ENCODE measurements around the gene VWA3A.
"Not testable (repeated sequence)": the region's sequence is repeated elsewhere in the genome, so short reads cannot be mapped to it uniquely, and the experiment has no call there.

Gene VWA3A

GRCh38 chr16:22088642-22089041 lies 3.7 kb upstream of the VWA3A start:
- no peak for DNase-seq (ENCODE audit: low read depth in 1 of 2, low spot score in 1 of 2)

GRCh38 chr16:22089910-22090309 lies 2.4 kb upstream of the VWA3A start:
- no peak for DNase-seq (ENCODE audit: low read depth in 1 of 2, low spot score in 1 of 2)

- no peak for DNase-seq (ENCODE audit: low read depth in 1 of 2, low spot score in 1 of 2)
Observed at GRCh38 chr16:22091721-22092120, 620 bp upstream of the VWA3A start.

- no peak for DNase-seq (ENCODE audit: low read depth in 1 of 2, low spot score in 1 of 2)
Observed at GRCh38 chr16:22093331-22093730, 990 bp downstream of the VWA3A start.

- no peak for DNase-seq (ENCODE audit: low read depth in 1 of 2, low spot score in 1 of 2)
Observed at GRCh38 chr16:22093996-22094395, 1.7 kb downstream of the VWA3A start.

GRCh38 chr16:22098405-22099255 lies 6.3 kb downstream of the VWA3A start:
- DNase-seq (ENCODE audit: low read depth in 1 of 2, low spot score in 1 of 2) = peak in 1 of 2 donors; percentile 11

- no peak for DNase-seq (ENCODE audit: low read depth in 1 of 2, low spot score in 1 of 2)
Observed at GRCh38 chr16:22099256-22099975, 7.1 kb downstream of the VWA3A start.

- no peak for DNase-seq (ENCODE audit: low read depth in 1 of 2, low spot score in 1 of 2)
Observed at GRCh38 chr16:22103441-22103840, 11.1 kb downstream of the VWA3A start.

- DNase-seq (ENCODE audit: low read depth in 1 of 2, low spot score in 1 of 2) = no peak
Observed at GRCh38 chr16:22109258-22109898, 17.0 kb downstream of the VWA3A start.

- DNase-seq (ENCODE audit: low read depth in 1 of 2, low spot score in 1 of 2) = not testable (repeated sequence)
Observed at GRCh38 chr16:22111629-22112028, 19.3 kb downstream of the VWA3A start.

- no peak for DNase-seq (ENCODE audit: low read depth in 1 of 2, low spot score in 1 of 2)
Observed at GRCh38 chr16:22116095-22116700, 23.9 kb downstream of the VWA3A start.

GRCh38 chr16:22117609-22118008 lies 25.3 kb downstream of the VWA3A start:
- no peak for DNase-seq (ENCODE audit: low read depth in 1 of 2, low spot score in 1 of 2)

GRCh38 chr16:22120440-22120839 lies 28.1 kb downstream of the VWA3A start:
- no peak for DNase-seq (ENCODE audit: low read depth in 1 of 2, low spot score in 1 of 2)

GRCh38 chr16:22122239-22122638 lies 29.9 kb downstream of the VWA3A start:
- DNase-seq (ENCODE audit: low read depth in 1 of 2, low spot score in 1 of 2) = no peak

GRCh38 chr16:22123146-22123545 lies 30.8 kb downstream of the VWA3A start:
- no peak for DNase-seq (ENCODE audit: low read depth in 1 of 2, low spot score in 1 of 2)

GRCh38 chr16:22123759-22124490 lies 31.6 kb downstream of the VWA3A start:
- DNase-seq (ENCODE audit: low read depth in 1 of 2, low spot score in 1 of 2) = no peak

GRCh38 chr16:22124583-22125284 lies 32.4 kb downstream of the VWA3A start:
- DNase-seq (ENCODE audit: low read depth in 1 of 2, low spot score in 1 of 2) = no peak

GRCh38 chr16:22126037-22126558 lies 33.8 kb downstream of the VWA3A start:
- DNase-seq (ENCODE audit: low read depth in 1 of 2, low spot score in 1 of 2) = no peak

GRCh38 chr16:22128537-22128936 lies 36.2 kb downstream of the VWA3A start:
- not testable (repeated sequence) for DNase-seq (ENCODE audit: low read depth in 1 of 2, low spot score in 1 of 2)

- no peak for DNase-seq (ENCODE audit: low read depth in 1 of 2, low spot score in 1 of 2)
Observed at GRCh38 chr16:22130528-22130927, 38.2 kb downstream of the VWA3A start.
